Testis (tissue), 5 donors: ENCODE results near the gene GNAT1. TPM values are rescaled to one million over a fixed set of nuclear protein-coding genes. Genes with fewer than 3 reads are reported as not detected.

Experiments
- DNase-seq: peaks from one replicate; pipeline ENCODE4 v3.0.0-alpha.2; 2019
- H3K27ac ChIP-seq, 2 donors: fragments of 200-600 bp; sonication (generic); one replicate each; pipeline ENCODE4 v1.5.1; 2019
- H3K27me3 ChIP-seq: fragments of 200-600 bp; sonication (generic); one replicate; pipeline ENCODE4 v1.5.1; 2019
- H3K36me3 ChIP-seq: fragments of 200-600 bp; sonication (generic); one replicate; pipeline ENCODE4 v1.5.1; 2017; ENCODE audit warnings: low read depth; ENCODE audit errors: missing control alignments
- H3K4me1 ChIP-seq: fragments of 200-600 bp; sonication (generic); one replicate; pipeline ENCODE4 v1.5.1; 2019
- H3K4me3 ChIP-seq, 2 donors: fragments of 200-600 bp; sonication (generic); one replicate each; pipeline ENCODE4 v1.5.1; 2017 to 2019
- H3K9me3 ChIP-seq: fragments of 200-600 bp; sonication (generic); one replicate; pipeline ENCODE4 v1.5.1; 2017
- CTCF ChIP-seq, 3 experiments: fragments of 450-650 bp in 2 of 3; fragments of 200-600 bp in 1 of 3; sonication (generic) in 1 of 3; IDR thresholded peaks; one replicate each; pipeline ENCODE4 v1.5.1; 2016 to 2019; ENCODE audit warnings: antibody characterized with exemption in 3 of 3, mild to moderate bottlenecking in 2 of 3, moderate library complexity in 1 of 3
- POLR2A ChIP-seq: fragments of 450-650 bp; IDR thresholded peaks from one replicate; pipeline ENCODE4 v1.6.1; 2017; ENCODE audit warnings: antibody characterized with exemption, mild to moderate bottlenecking, moderate library complexity
- WGBS, 2 donors: methylation state at CpG; one replicate each; pipeline ENCODE4 v1.1.5; 2018; 5-methylcytosine and 5-hydroxymethylcytosine counted together
- intact Hi-C: fragments of 100-400 bp; cut with DNase I; formaldehyde crosslinking; loops from one replicate; pipeline ENCODE4 v1.15.1; 2023; ENCODE audit warnings: low total_unique reads
- long read RNA-seq, 2 donors: transcript quantifications; one replicate each; lab custom pipeline, GENCODE V29; 2026
- polyA plus RNA-seq: library from polyadenylated mRNA; stranded (reverse); fragments of 350-450 nt; fragmentation: Illumina TruSeq; extraction: RNeasy Lipid Tissue Mini Kit (QIAGEN cat#74804); gene quantifications from one replicate; pipeline ENCODE4 v1.2.3, GENCODE V29; 2014; ENCODE audit warnings: low read depth, low replicate concordance; ENCODE audit not compliant: insufficient read depth
- total RNA-seq, 2 donors: library from RNA; depleted of rRNA; stranded (reverse); fragments of >200 nt; gene quantifications; one replicate each; pipeline ENCODE4 v1.2.3, GENCODE V29; 2016

Gene GNAT1
- total RNA-seq (1 to 10 TPM in 1 of 2 donors, under 1 TPM in 1; 0.93 to 1.2 TPM), polyA plus RNA-seq (2.3 TPM)
- long read RNA-seq, donor 1, result 0 reads
- long read RNA-seq, donor 2, result 0 reads

GRCh38 chr3:50190936-50191660 lies at the start of gene GNAT1:
Gene GNAT1 (plus strand): TSS chr3:50191610. CDS start chr3:50191726, 116 bp downstream.
- intact Hi-C loops, result loop anchor here (5.0 to 10.0 kb wide), 2 partner anchors 36 to 84 kb away; partner anchors contain the start of gene LSMEM2
- no peaks in the 10 kb centered on the region for H3K9me3 ChIP-seq
- peaks cover 9% of the 10 kb centered on the region for H3K4me1 ChIP-seq
- no peak for DNase-seq
- H3K36me3 ChIP-seq, result no peaks in the 10 kb centered on the region
- no peak within 1 kb of the TSS for H3K27ac ChIP-seq
- TF ChIP-seq POLR2A, result no peak
- no peak for TF ChIP-seq CTCF (IDR thresholded peaks at IDR 0.05)
- H3K4me3 ChIP-seq, result no peak within 1 kb of the TSS
- WGBS, 2 donors, result 75 to 84% methylated on average over 3 to 8 of the region's 8 CpGs
- H3K27me3 ChIP-seq, result peaks cover 3% of the 10 kb centered on the region

- H3K4me1 ChIP-seq, result no peaks in the 10 kb centered on the region
- no peaks in the 10 kb centered on the region for H3K27me3 ChIP-seq
- H3K9me3 ChIP-seq, result no peaks in the 10 kb centered on the region
- no peaks in the 10 kb centered on the region for H3K36me3 ChIP-seq
- no peak overlapping the region for H3K27ac ChIP-seq
- no peak for DNase-seq
- TF ChIP-seq CTCF (IDR thresholded peaks at IDR 0.05) (no peak), POLR2A (no peak)
- H3K4me3 ChIP-seq, result no peak overlapping the region
- WGBS, 2 donors, result 88 to 90% methylated on average over 2 to 3 of the region's 3 CpGs
- intact Hi-C loops, result no loop called here
These were observed 45.0 kb upstream of the GNAT1 start for GRCh38 chr3:50146316-50146901.

- DNase-seq, result no peak
- no peak overlapping the region for H3K4me3 ChIP-seq
- no peaks in the 10 kb centered on the region for H3K9me3 ChIP-seq
- no peak overlapping the region for H3K27ac ChIP-seq
- no peaks in the 10 kb centered on the region for H3K27me3 ChIP-seq
- no peaks in the 10 kb centered on the region for H3K4me1 ChIP-seq
- intact Hi-C loops, result no loop called here
- TF ChIP-seq POLR2A (no peak), CTCF (IDR thresholded peaks at IDR 0.05) (no peak)
- H3K36me3 ChIP-seq, result no peaks in the 10 kb centered on the region
- WGBS, 2 donors, result 94 to 98% methylated on average over 5 to 7 of the region's 7 CpGs
These were observed 44.4 kb upstream of the GNAT1 start for GRCh38 chr3:50147016-50147415.

GRCh38 chr3:50147447-50147846 lies 44.0 kb upstream of the GNAT1 start:
- no peaks in the 10 kb centered on the region for H3K36me3 ChIP-seq
- 60 to 92% methylated on average over 1 to 2 of the region's 2 CpGs for WGBS, 2 donors
- H3K27ac ChIP-seq, result no peak overlapping the region
- intact Hi-C loops, result no loop called here
- no peaks in the 10 kb centered on the region for H3K9me3 ChIP-seq
- H3K4me3 ChIP-seq, result no peak overlapping the region
- H3K27me3 ChIP-seq, result no peaks in the 10 kb centered on the region
- TF ChIP-seq CTCF (IDR thresholded peaks at IDR 0.05) (no peak), POLR2A (no peak)
- no peaks in the 10 kb centered on the region for H3K4me1 ChIP-seq
- no peak for DNase-seq
